GM12878 (cell line): Measurements from ENCODE around the gene FANCL. TPM values are rescaled to one million over a fixed set of nuclear protein-coding genes. Genes with fewer than 3 reads are reported as not detected.

Source experiments
- ATAC-seq: fragments of 200-7000 bp; cut with Tn5 transposase; 3 replicates; pipeline ENCODE4 v1.9.1; 2020; ENCODE audit warnings: mild to moderate bottlenecking, moderate library complexity
- BruUV-seq: library from RNA; stranded (reverse); fragments of 400-500 nt; replicated peaks from 2 replicates; lab custom pipeline; 2021; lab: Mats Ljungman, UMichigan
- CTCF ChIA-PET: fragments of 300-600 bp; sonication (Branson Sonifier 250); formaldehyde crosslinking; extraction: SDS; loops from one replicate; lab custom pipeline; 2021; ENCODE audit warnings: inconsistent platforms; lab: Yijun Ruan, JAX
- POLR2A ChIA-PET: fragments of 350-600 bp; formaldehyde crosslinking; extraction: SDS; loops from one replicate; lab custom pipeline; 2021; ENCODE audit warnings: inconsistent platforms; lab: Charles Lee
- RAD21 ChIA-PET: fragments of 300-600 bp; sonication (Branson Sonifier 250); formaldehyde crosslinking; loops from one replicate; lab custom pipeline; 2023; ENCODE audit warnings: antibody characterized with exemption; ENCODE audit not compliant: unreplicated experiment; lab: Charles Lee
- SMC1A ChIA-PET: fragments of 300-600 bp; sonication (Branson Sonifier 250); formaldehyde crosslinking; loops from one replicate; lab custom pipeline; 2023; ENCODE audit not compliant: unreplicated experiment, uncharacterized antibody; lab: Charles Lee
- DNase-seq: peaks from one replicate; pipeline ENCODE4 v3.0.0-alpha.2; 2011; ENCODE audit warnings: low read depth, low spot score
- FAIRE-seq: peaks from 3 replicates; lab custom pipeline; 2011; peaks lifted over from hg19 to GRCh38; lab: Jason Lieb, UNC
- H2AFZ ChIP-seq: 2 replicates; pipeline ENCODE4 v1.6.0; 2011; ENCODE audit warnings: low read depth, low read length, control low read depth; ENCODE audit not compliant: control insufficient read depth
- H3K27ac ChIP-seq: 2 replicates; pipeline ENCODE4 v1.5.1; 2011; ENCODE audit warnings: control low read depth; ENCODE audit not compliant: control insufficient read depth, insufficient read depth
- H3K27me3 ChIP-seq, 2 experiments: replicated peaks in 1 of 2; 2 replicates each; pipeline versions ENCODE4 v1.6.0 to v1.6.1; 2011; ENCODE audit warnings: low read length in 1 of 2; ENCODE audit not compliant: control insufficient read depth in 2 of 2, insufficient read depth in 2 of 2
- H3K36me3 ChIP-seq, 2 experiments: 2 replicates each; pipeline ENCODE4 v1.5.1; 2011; ENCODE audit warnings: low read length in 1 of 2; ENCODE audit not compliant: control insufficient read depth in 2 of 2, insufficient read depth in 2 of 2
- H3K4me1 ChIP-seq: 2 replicates; pipeline ENCODE4 v1.6.1; 2011; ENCODE audit warnings: mild to moderate bottlenecking, low read length, moderate library complexity, mixed read lengths; ENCODE audit not compliant: control insufficient read depth, insufficient read depth
- H3K4me2 ChIP-seq: 2 replicates; pipeline ENCODE4 v1.6.0; 2011; ENCODE audit warnings: control low read depth; ENCODE audit not compliant: control insufficient read depth, insufficient read depth
- H3K4me3 ChIP-seq: fragments of 200-600 bp; sonication (generic); 2 replicates; pipeline ENCODE4 v1.5.1; 2016
- H3K79me2 ChIP-seq: 2 replicates; pipeline ENCODE4 v1.6.0; 2011; ENCODE audit warnings: low read length; ENCODE audit not compliant: control insufficient read depth, insufficient read depth
- H3K9ac ChIP-seq: 2 replicates; pipeline ENCODE4 v1.8.0; 2011; ENCODE audit warnings: low read length, control low read depth, mixed read lengths; ENCODE audit not compliant: control insufficient read depth, insufficient read depth
- H3K9me3 ChIP-seq: replicated peaks from 3 replicates; pipeline ENCODE4 v1.5.1; 2011; ENCODE audit warnings: mild to moderate bottlenecking, low read length; ENCODE audit not compliant: control insufficient read depth, insufficient read depth
- H4K20me1 ChIP-seq: 2 replicates; pipeline ENCODE4 v1.6.0; 2011; ENCODE audit not compliant: control insufficient read depth, insufficient read depth
- CBX5 ChIP-seq: sonication (generic); IDR thresholded peaks from 2 replicates; pipeline ENCODE4 v1.6.1; 2016; ENCODE audit warnings: low read depth, moderate library complexity, mild to moderate bottlenecking, inconsistent platforms
- LARP7 ChIP-seq: fragments of 450-650 bp; IDR thresholded peaks from 2 replicates; pipeline ENCODE4 v1.6.1; 2017; ENCODE audit warnings: mild to moderate bottlenecking
- MTA3 ChIP-seq: IDR thresholded peaks from 2 replicates; pipeline ENCODE4 v1.6.1; 2012; ENCODE audit warnings: low read length, inconsistent platforms, borderline replicate concordance
- MXI1 ChIP-seq: fragments of 150-350 bp; IDR thresholded peaks from 2 replicates; pipeline ENCODE4 v1.6.1; 2011; ENCODE audit warnings: low read depth, mild to moderate bottlenecking, inconsistent platforms, low read length, improper control_type of control experiment
- RELB ChIP-seq: fragments of 450-650 bp; IDR thresholded peaks from 2 replicates; pipeline ENCODE4 v1.6.1; 2017; ENCODE audit warnings: low read depth, mild to moderate bottlenecking, moderate library complexity
- STAT3 ChIP-seq: IDR thresholded peaks from 2 replicates; pipeline ENCODE4 v1.6.1; 2011; ENCODE audit warnings: low read depth, low read length, improper control_type of control experiment
- SUZ12 ChIP-seq: fragments of 200-600 bp; sonication (generic); IDR thresholded peaks from one replicate; pipeline ENCODE4 v1.6.1; 2018; ENCODE audit warnings: antibody characterized with exemption, mild to moderate bottlenecking; ENCODE audit not compliant: unreplicated experiment
- TCF7 ChIP-seq: IDR thresholded peaks from 2 replicates; pipeline ENCODE4 v1.6.1; 2014; ENCODE audit warnings: antibody characterized with exemption, borderline replicate concordance
- ZBED1 ChIP-seq: IDR thresholded peaks from 2 replicates; pipeline ENCODE4 v1.6.1; 2016; ENCODE audit warnings: borderline replicate concordance
- WGBS: methylation state at CpG from one replicate; pipeline ENCODE4 v1.1.6; 2016; ENCODE audit warnings: low lambda C conversion rate; ENCODE audit not compliant: insufficient replicate concordance, insufficient coverage; ENCODE audit errors: missing lambda C conversion rate; 5-methylcytosine and 5-hydroxymethylcytosine counted together
- in situ Hi-C: fragments of 300-500 bp; cut with MboI; formaldehyde crosslinking; loops from 9 replicates; pipeline ENCODE4 v1.14.3; 2018; ENCODE audit warnings: mixed read lengths
- intact Hi-C: fragments of 100-400 bp; cut with micrococcal nuclease; formaldehyde crosslinking; loops from one replicate; pipeline ENCODE4 v1.14.2; 2022; ENCODE audit not compliant: unreplicated experiment
- polyA plus RNA-seq, 11 experiments: library from polyadenylated mRNA; depleted of rRNA in 4 of 11; unstranded in 6 of 11; stranded (reverse) in 5 of 11; fragments of >200 nt; fragmentation: Nextera tagmentation in 4 of 11; fragmentation: Illumina TruSeq in 1 of 11; extraction: Ambion mirVana in 4 of 11; extraction: Trizol in 1 of 11; gene quantifications; 1 replicate in 1 of 11; 2 replicates in 10 of 11; pipeline versions ENCODE4 v1.2.1 to v1.2.3, GENCODE V29; 2011 to 2016; ENCODE audit warnings: inconsistent platforms in 2 of 11, missing spikeins in 2 of 11, low read depth in 1 of 11
- total RNA-seq, 4 experiments: library from RNA; depleted of rRNA in 3 of 4; stranded (reverse); fragments of >200 nt in 3 of 4; fragmentation: Illumina TruSeq in 1 of 4; extraction: Trizol in 1 of 4; gene quantifications; 2 replicates each; pipeline versions ENCODE4 v1.2.1 to v1.2.3, GENCODE V29; 2013 to 2021

FANCL gene
- total and polyA plus RNA-seq, 10 of the 15 experiments (the other 5 are each of a cell fraction or from before 2014, with no cell fraction given) = 30.8 to 90.5 (median 52.3) TPM

DNA sequence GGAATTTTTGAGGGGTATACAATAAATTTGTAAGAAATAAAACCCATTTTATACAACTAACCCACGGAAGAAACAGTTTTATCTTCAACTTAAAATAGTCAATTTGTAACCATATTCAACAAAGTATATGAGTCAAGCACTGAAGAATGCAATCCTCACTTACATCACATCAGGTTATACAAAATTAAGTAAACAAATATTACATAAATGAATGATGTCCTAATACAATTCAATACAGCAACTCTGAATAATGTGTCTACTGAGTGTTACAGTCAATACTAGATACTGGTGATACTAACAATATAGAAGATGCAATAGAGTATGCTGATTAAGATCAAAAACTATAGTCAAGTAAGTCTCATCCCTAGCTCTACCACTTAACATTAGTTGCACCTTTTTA, 58.6 kb downstream of the FANCL start:
- intact Hi-C loops (no loop called here), in situ Hi-C loops (no loop called here)
- TF ChIP-seq RELB (no peak), ZBED1 (no peak), SUZ12 (no peak), TCF7 (no peak), MXI1 (no peak), LARP7 (no peak), CBX5 (no peak), MTA3 (no peak), STAT3 (no peak)
- DNase-seq (no peak), ATAC-seq (no peak), FAIRE-seq (no peak)
- WGBS = 90% methylated on average over 1 of the region's 1 CpG
- Histone ChIP-seq H3K4me2 (no peak overlapping the region), H3K9me3 (no peaks in the 10 kb centered on the region), H3K9ac (no peak overlapping the region), H3K27me3 (no peaks in the 10 kb centered on the region), H3K79me2 (no peaks in the 10 kb centered on the region), H3K27ac (no peak overlapping the region), H3K4me3 (no peak overlapping the region), H3K4me1 (no peaks in the 10 kb centered on the region), H2AFZ (no peak overlapping the region), H4K20me1 (no peaks in the 10 kb centered on the region), H3K36me3 (no peaks in the 10 kb centered on the region; a peak in 1 of 4 replicates)
- ChIA-PET RAD21 (no interaction called here), POLR2A (no interaction called here), SMC1A (no interaction called here), CTCF (interaction anchor here (0.6 kb wide), 1 partner anchor 9 kb away, joined by 3 read pairs; no protein-coding TSS in a partner anchor)
- BruUV-seq = no TSS peak
